ENCODE measurements around the gene DTYMK. TPM values are rescaled to one million over a fixed set of nuclear protein-coding genes. Genes with fewer than 3 reads are reported as not detected.

Gene DTYMK
- total and polyA plus RNA-seq, 12 donors, result 6.4 to 18.5 (median 9.4) TPM

DNA sequence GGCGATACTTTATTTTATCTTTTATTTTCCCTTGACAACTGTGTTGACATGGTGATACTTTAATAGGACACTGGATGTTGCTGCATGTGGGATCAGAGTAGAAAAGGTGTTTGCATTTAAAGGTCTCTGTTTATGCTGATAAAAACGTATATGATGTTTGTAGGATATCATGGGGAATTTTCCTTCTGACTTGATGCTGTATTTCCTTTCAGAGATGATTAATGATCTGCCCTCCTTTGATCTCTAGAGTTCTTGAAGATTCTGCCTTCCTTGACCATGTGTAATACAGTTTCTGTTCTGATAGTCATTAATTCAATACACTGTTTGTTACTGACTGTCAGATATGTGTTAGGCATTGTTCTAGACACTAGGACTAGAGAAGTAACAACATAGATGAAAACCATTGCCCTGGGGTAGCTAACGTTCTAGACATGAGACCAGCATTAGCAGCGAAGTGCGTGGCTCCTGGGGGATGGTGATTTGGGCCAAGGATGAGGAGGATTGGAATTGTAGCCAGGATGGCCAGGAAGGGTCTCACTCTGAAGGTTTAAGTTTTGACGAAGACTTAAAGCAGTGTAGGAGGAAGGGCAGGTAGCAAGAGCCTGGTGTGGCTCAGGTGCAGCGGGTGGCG lies 46.3 kb downstream of the DTYMK start:
- peaks cover 17 to 57% (median 47%) of the 10 kb centered on the region in 9 donors for H3K4me1 ChIP-seq
- ATAC-seq (no peak), DNase-seq (no peak)
- no peaks in the 10 kb centered on the region for H3K27me3 ChIP-seq
- no peak overlapping the region for H3K4me3 ChIP-seq
- TF ChIP-seq, protein P1, sequence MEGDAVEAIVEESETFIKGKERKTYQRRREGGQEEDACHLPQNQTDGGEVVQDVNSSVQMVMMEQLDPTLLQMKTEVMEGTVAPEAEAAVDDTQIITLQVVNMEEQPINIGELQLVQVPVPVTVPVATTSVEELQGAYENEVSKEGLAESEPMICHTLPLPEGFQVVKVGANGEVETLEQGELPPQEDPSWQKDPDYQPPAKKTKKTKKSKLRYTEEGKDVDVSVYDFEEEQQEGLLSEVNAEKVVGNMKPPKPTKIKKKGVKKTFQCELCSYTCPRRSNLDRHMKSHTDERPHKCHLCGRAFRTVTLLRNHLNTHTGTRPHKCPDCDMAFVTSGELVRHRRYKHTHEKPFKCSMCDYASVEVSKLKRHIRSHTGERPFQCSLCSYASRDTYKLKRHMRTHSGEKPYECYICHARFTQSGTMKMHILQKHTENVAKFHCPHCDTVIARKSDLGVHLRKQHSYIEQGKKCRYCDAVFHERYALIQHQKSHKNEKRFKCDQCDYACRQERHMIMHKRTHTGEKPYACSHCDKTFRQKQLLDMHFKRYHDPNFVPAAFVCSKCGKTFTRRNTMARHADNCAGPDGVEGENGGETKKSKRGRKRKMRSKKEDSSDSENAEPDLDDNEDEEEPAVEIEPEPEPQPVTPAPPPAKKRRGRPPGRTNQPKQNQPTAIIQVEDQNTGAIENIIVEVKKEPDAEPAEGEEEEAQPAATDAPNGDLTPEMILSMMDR (IDR thresholded peaks at IDR 0.05), result no peak
- peaks cover 0 to 8% (median 0%) of the 10 kb centered on the region in 11 donors for H3K9me3 ChIP-seq
- intact Hi-C loops (cut with DNase I), result no loop called here
- peak overlapping the region in 1 of 10 donors; percentile 6 for H3K27ac ChIP-seq
- peaks cover 0 to 14% (median 0%) of the 10 kb centered on the region in 9 donors for H3K36me3 ChIP-seq
- WGBS, 2 donors, result 89 to 93% methylated on average over 8 of the region's 8 CpGs

DNA sequence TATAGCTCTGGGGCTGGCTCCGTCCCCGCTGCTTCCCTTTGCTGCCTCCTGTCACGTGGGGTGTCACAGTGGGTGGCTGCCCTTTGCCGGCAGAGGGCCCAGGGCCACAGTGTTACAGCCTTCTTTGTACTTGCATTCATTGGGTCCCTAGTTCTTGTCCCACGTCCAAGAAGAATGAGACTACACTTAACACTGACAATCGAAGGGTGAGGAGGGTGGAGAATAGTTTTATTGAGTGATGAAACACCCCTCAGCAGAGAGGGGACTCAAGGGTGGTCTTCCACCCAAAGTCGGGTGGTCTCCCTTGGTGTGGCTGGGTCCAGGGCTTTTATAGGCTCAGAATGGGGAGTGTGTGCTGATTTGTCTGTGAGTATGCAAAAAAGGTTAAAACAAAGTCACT lies 47.2 kb downstream of the DTYMK start:
- Histone ChIP-seq H3K36me3 (peaks cover 0 to 20% (median 0%) of the 10 kb centered on the region in 9 donors), H3K27ac (no peak overlapping the region), H3K27me3 (no peaks in the 10 kb centered on the region), H3K4me3 (peak overlapping the region in 3 of 10 donors; percentile 12 to 94 (median 87)), H3K4me1 (peaks cover 17 to 66% (median 50%) of the 10 kb centered on the region in 9 donors), H3K9me3 (peaks cover 0 to 8% (median 0%) of the 10 kb centered on the region in 11 donors)
- no peak for DNase-seq
- 95 to 97% methylated on average over 7 of the region's 7 CpGs for WGBS, 2 donors
- ATAC-seq, result no peak
- TF ChIP-seq, protein P1 (IDR thresholded peaks at IDR 0.05), result no peak
- intact Hi-C loops (cut with DNase I), result loop anchor here in 2 of 10 donors (5.0 kb wide), 2 partner anchors 48 to 132 kb away; partner anchors contain the start of genes DTYMK (in 1 of the 2) and STK25 (in 1 of the 2)

DNA sequence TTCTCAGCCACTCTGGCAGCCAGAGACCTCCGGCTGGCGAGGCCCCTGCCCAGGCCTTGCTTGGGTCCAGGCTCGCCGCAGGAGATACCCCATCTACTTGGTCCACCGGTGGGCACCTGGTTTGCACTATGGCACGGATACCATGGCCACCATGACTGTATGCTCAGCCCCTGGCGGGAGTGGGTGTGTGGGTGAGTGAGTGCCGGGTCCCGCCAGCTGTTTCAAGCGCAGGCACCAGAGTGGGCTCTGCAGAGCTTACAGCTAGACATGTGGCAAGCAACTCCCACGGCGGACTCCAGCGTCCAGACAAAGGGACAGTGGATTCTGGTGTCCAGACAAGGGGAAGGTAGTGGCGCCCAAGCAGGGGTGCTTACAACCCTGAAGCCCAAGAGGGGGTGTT lies 47.7 kb downstream of the DTYMK start:
- TF ChIP-seq, protein P1 (IDR thresholded peaks at IDR 0.05), result no peak
- DNase-seq, result no peak
- H3K27me3 ChIP-seq, result no peaks in the 10 kb centered on the region
- intact Hi-C loops (cut with DNase I), result loop anchor here in 2 of 10 donors (5.0 kb wide), 2 partner anchors 48 to 132 kb away; partner anchors contain the start of genes DTYMK (in 1 of the 2) and STK25 (in 1 of the 2)
- peaks cover 0 to 8% (median 0%) of the 10 kb centered on the region in 11 donors for H3K9me3 ChIP-seq
- no peak overlapping the region for H3K27ac ChIP-seq
- WGBS, 2 donors, result 97 to 100% methylated on average over 14 of the region's 14 CpGs
- peaks cover 0 to 24% (median 0%) of the 10 kb centered on the region in 9 donors for H3K36me3 ChIP-seq
- peaks cover 17 to 67% (median 50%) of the 10 kb centered on the region in 9 donors for H3K4me1 ChIP-seq
- ATAC-seq, result no peak
- peak overlapping the region in 7 of 10 donors; percentile 12 to 97 (median 91) for H3K4me3 ChIP-seq

DNA sequence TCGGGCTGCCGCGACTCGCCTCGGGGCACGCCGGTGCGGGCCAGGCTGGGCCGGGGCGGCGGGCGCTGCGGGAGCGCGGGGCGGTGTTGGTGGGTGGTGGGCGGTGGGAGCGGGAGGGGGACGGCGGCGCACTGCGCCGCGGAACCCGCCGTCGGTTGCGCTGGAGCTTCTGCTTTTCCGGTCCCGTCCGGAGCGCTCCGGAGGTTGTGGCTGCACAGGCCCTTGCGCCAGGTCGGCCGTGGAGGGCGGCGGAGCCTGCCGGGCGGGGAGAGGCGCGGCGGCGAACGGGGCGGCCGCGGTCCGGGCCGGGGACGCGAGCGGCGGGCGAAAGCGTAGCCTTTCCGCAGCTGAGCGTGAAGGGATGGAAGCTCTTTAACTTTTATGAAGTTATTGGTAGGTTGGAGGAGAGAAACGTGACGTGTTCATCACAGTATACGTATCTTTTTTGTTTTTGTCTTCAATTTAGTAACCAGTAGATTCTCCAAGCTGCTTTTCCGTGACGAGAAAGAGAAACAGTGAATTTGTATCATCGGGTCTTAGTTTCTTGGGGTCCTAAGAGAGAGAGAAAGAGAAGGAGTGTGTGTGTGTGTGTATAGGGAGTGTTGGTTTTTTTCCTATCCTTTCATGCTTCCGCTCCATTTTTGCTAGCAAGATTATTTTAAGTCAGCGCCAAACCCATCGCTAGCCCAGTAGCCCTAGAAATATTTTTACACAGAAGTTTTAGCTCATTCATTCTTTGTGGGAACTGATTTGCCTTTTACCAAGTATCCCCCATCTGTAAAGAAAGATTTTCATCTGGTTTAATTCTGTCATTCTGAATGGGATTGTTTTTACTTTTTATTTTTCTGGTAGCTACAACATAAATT lies 48.6 kb downstream of the DTYMK start:
- TF ChIP-seq, protein P1 (IDR thresholded peaks at IDR 0.05), result no peak
- DNase-seq (no peak), ATAC-seq (peak in 1 of 8 donors; percentile 1)
- intact Hi-C loops (cut with DNase I), result loop anchor here in 2 of 10 donors (5.0 kb wide), 2 partner anchors 49 to 131 kb away; partner anchors contain the start of genes DTYMK (in 1 of the 2) and STK25 (in 1 of the 2)
- Histone ChIP-seq H3K9me3 (peaks cover 0 to 8% (median 0%) of the 10 kb centered on the region in 11 donors), H3K27me3 (no peaks in the 10 kb centered on the region), H3K27ac (peak overlapping the region; percentile 91 to 100 (median 99)), H3K4me3 (peak overlapping the region; percentile 34 to 97 (median 86)), H3K36me3 (peaks cover 0 to 29% (median 7%) of the 10 kb centered on the region in 9 donors), H3K4me1 (peaks cover 17 to 67% (median 50%) of the 10 kb centered on the region in 9 donors)
- 1% methylated on average over 65 to 67 of the region's 67 CpGs for WGBS, 2 donors

Measured in heart right ventricle (tissue), 16 donors.